ENCODE results near the gene MEF2D.

Gene MEF2D

GRCh38 chr1:156488566-156489165 is 11.9 kb downstream of the MEF2D start:
- DNase-seq (ENCODE audit: low read depth): no peak

- no peak for DNase-seq (ENCODE audit: low read depth)
Observed at GRCh38 chr1:156487862-156488261, 12.7 kb downstream of the MEF2D start.

- DNase-seq (ENCODE audit: low read depth): no peak
Observed at GRCh38 chr1:156486421-156487344, 13.9 kb downstream of the MEF2D start.

GRCh38 chr1:156485984-156486383 is 14.6 kb downstream of the MEF2D start:
- DNase-seq (ENCODE audit: low read depth): no peak

- DNase-seq (ENCODE audit: low read depth): no peak
Observed at GRCh38 chr1:156484480-156485058, 16.0 kb downstream of the MEF2D start.

GRCh38 chr1:156483397-156483796 is 17.2 kb downstream of the MEF2D start:
- no peak for DNase-seq (ENCODE audit: low read depth)

- no peak for DNase-seq (ENCODE audit: low read depth)
Observed at GRCh38 chr1:156482276-156482675, 18.3 kb downstream of the MEF2D start.

GRCh38 chr1:156481527-156481926 is 19.0 kb downstream of the MEF2D start:
- no peak for DNase-seq (ENCODE audit: low read depth)

GRCh38 chr1:156480411-156481192 is 20.0 kb downstream of the MEF2D start:
- DNase-seq (ENCODE audit: low read depth): no peak

- DNase-seq (ENCODE audit: low read depth): no peak
Observed at GRCh38 chr1:156480016-156480370, 20.6 kb downstream of the MEF2D start.

GRCh38 chr1:156479093-156480015 is 21.2 kb downstream of the MEF2D start:
- no peak for DNase-seq (ENCODE audit: low read depth)

GRCh38 chr1:156478250-156478627 is 22.3 kb downstream of the MEF2D start:
- DNase-seq (ENCODE audit: low read depth): no peak

GRCh38 chr1:156477526-156478249 is 22.9 kb downstream of the MEF2D start:
- no peak for DNase-seq (ENCODE audit: low read depth)

GRCh38 chr1:156476501-156477298 is 23.9 kb downstream of the MEF2D start:
- no peak for DNase-seq (ENCODE audit: low read depth)

GRCh38 chr1:156475568-156476500 is 24.7 kb downstream of the MEF2D start:
- no peak for DNase-seq (ENCODE audit: low read depth)

- no peak for DNase-seq (ENCODE audit: low read depth)
Observed at GRCh38 chr1:156474966-156475365, 25.6 kb downstream of the MEF2D start.

- DNase-seq (ENCODE audit: low read depth): no peak
Observed at GRCh38 chr1:156471496-156472490, 28.8 kb downstream of the MEF2D start.

Measured in HS-27A (cell line).